Measurements from ENCODE around the gene SLC30A7.
"Not testable (repeated sequence)": the region's sequence is repeated elsewhere in the genome, so short reads cannot be mapped to it uniquely, and the experiment has no call there.

The SLC30A7 gene, protein sequence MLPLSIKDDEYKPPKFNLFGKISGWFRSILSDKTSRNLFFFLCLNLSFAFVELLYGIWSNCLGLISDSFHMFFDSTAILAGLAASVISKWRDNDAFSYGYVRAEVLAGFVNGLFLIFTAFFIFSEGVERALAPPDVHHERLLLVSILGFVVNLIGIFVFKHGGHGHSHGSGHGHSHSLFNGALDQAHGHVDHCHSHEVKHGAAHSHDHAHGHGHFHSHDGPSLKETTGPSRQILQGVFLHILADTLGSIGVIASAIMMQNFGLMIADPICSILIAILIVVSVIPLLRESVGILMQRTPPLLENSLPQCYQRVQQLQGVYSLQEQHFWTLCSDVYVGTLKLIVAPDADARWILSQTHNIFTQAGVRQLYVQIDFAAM

DNA sequence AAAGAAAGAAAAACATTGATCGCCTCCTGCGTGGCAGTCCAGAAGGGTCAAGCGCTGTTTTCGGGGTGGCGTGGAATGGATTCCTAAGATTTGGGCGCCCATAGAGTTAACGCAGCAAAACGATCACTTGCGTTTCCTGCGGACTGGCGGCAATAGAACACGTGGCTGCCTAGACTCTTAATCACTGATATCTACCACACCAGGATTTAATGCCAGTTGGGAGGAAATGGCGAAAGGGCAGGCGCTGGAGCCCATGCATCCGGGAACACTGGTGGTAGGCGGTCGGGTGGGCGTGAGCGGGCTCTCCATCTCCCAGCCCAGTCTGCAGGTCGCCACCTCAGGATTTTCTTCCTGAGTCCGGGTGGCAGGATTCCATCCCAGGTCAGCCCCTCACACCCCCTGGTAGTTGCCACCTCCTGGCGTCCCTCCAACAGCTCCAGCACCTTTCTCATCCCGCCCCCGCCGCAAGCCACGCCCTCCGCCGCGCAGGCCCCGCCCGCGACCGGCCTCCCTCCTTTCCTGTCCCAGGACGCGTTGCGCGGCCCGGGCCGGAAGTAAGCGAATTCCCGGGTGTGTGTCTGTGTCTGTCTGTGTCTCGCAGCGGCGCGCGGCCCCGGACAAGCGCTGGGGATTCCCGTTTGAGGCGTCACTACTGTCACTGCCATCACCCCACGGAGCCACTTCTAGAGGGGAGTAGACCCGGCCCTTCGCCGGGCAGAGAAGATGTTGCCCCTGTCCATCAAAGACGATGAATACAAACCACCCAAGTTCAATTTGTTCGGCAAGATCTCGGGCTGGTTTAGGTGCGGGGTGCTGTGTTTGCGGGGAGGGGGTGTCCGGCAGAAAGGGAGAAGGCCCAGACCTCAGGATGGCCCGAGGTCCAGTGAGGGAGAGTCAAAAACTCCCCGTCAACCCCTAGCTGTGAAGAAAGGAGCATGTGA lies at the start of gene SLC30A7:
Gene SLC30A7 (plus strand): TSS at position 551 of the 941 bp plus-strand sequence. CDS start 173 bp downstream, at position 724.
- peak within 1 kb of the TSS; percentile 98 for H3K4me3 ChIP-seq (ENCODE audit: low read depth, low read length)
- TF ChIP-seq, protein P1, sequence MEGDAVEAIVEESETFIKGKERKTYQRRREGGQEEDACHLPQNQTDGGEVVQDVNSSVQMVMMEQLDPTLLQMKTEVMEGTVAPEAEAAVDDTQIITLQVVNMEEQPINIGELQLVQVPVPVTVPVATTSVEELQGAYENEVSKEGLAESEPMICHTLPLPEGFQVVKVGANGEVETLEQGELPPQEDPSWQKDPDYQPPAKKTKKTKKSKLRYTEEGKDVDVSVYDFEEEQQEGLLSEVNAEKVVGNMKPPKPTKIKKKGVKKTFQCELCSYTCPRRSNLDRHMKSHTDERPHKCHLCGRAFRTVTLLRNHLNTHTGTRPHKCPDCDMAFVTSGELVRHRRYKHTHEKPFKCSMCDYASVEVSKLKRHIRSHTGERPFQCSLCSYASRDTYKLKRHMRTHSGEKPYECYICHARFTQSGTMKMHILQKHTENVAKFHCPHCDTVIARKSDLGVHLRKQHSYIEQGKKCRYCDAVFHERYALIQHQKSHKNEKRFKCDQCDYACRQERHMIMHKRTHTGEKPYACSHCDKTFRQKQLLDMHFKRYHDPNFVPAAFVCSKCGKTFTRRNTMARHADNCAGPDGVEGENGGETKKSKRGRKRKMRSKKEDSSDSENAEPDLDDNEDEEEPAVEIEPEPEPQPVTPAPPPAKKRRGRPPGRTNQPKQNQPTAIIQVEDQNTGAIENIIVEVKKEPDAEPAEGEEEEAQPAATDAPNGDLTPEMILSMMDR (IDR thresholded peaks at IDR 0.05; ENCODE audit: low read depth, low read length): no peak

DNA sequence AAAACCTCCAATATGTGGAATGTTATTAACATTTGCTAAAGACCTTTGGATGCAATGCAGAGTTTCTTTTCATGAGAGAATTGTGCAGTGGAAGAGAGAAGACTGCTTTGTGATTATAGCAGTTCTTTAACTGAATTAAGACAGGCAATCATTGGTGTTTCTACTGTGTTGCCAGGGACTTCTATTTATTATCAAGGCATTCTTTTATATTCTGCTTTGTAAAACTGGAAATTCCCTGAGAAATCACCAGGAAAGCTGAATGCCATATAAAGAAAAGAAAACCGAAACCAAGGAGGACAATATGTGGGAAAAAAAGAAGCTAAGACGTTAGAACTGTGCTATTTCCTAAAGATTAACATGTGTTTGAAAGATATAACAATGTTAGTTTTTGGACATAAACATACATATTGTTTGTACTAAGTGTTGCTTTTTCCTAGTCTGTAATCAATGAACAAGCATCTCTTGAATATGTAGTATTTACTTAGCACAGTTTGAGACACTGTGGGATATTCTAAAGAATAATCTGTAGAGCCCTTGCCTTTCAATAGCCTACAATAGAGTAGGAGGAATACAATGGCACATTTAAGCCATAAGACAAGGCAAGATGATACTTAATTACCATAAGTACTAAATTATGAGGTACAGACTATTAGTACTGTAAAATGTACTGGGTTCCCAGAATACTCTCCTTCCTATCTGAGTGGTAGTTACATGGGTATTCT lies 48.4 kb upstream of the SLC30A7 start:
- TF ChIP-seq, protein P1 (IDR thresholded peaks at IDR 0.05; ENCODE audit: low read depth, low read length): no peak
- H3K4me3 ChIP-seq (ENCODE audit: low read depth, low read length): peak overlapping the region; percentile 28

DNA sequence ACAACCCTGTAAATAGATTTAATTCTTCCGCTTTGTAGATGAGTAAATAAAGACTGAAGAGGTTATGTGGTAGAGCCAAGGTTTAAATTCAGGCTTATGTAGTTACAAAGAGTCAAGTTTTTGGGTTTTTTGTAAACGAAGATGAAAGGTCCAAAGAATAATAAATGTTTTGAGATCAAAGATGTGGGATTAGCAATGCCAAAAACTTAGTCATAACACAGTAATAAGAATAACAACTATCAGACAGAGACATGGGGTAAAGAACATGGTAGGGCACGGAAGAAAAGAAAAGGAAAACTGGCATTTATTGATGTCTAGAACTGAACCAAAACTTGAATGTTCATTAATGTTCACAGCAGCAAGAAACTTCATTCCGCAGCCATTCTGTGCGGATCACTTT lies 44.2 kb upstream of the SLC30A7 start:
- TF ChIP-seq, protein P1 (IDR thresholded peaks at IDR 0.05; ENCODE audit: low read depth, low read length): no peak
- H3K4me3 ChIP-seq (ENCODE audit: low read depth, low read length): no peak overlapping the region

DNA sequence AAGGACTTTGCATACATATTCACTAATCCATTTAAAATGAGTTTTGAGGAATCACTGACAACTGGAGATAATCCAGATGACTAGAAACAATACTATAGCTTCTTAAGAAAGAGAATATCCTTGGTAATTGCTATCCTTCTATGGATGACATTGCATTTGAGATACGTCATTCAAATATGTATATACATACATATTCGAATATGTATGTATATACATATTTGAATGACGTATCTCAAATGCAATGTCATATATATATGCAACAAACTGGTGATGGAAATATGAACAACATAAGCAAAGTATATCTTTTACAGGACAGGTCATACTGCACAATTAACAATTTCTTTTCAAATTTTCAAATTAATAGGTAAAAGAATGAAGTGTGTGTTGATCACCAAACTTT lies 42.9 kb upstream of the SLC30A7 start:
- H3K4me3 ChIP-seq (ENCODE audit: low read depth, low read length): no peak overlapping the region
- TF ChIP-seq, protein P1 (IDR thresholded peaks at IDR 0.05; ENCODE audit: low read depth, low read length): no peak

DNA sequence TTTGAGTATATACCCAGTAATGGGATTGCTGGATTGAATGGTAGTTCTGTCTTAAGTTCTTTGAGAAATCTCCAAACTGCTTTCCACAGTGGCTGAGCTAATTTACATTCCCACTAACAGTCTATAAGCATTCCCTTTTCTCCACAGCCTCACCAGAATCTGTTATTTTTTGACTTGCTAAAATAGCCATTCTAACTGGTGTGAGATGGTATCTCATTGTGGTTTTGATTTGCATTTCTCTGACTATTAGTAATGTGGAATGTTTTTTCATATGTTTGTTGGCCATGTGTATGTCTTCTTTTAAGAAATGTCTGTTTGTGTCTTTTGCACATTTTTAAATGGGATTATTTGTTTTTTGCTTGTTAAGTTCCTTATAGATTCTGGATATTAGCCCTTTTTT lies 40.8 kb upstream of the SLC30A7 start:
- H3K4me3 ChIP-seq (ENCODE audit: low read depth, low read length): not testable (repeated sequence)

DNA sequence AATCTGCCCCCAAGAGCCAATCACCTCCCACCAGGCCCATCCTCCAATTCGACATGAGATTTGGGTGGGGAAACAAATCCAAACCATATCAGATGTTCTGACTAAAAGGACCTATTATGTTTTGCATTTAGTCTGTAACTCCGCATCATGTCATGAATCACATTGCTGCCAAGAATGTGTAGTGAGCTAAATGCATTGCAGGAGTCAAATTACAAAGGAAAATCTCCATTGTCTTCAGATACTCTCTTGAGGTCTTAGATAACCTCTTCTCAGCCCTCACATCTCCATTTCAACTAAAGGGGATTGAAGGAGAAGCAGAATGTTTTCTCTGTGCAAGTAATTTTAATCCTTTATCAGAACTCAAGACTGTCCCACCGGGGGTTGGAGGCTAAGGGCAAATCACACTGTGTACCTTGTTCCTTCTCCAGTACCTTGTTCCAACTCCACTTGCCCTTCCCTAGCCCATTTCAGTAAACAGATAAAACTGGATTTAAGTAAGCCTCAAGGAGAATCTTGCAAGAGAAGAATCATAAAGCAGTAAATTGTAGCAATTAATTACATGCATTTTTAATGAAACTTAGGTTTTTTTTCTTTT lies 35.4 kb upstream of the SLC30A7 start:
- TF ChIP-seq, protein P1 (IDR thresholded peaks at IDR 0.05; ENCODE audit: low read depth, low read length): no peak
- no peak overlapping the region for H3K4me3 ChIP-seq (ENCODE audit: low read depth, low read length)

DNA sequence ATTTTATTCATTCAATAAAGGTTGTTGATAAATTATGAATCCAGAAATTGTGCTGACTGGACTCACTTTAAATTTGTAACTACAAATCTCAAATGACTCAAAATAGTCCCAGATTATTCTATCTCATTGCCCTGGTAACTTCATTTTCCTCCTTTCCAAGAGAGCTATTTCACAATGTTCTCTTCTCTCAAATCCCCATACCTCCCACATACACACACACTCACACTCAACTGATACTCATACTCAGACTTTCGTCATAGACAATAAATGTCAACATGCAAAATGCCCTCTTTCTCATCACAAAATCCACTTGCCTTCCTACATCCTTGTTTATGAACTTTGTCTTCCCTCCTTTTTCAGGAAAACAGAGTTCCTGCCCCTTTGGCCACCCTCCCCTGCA lies 34.5 kb upstream of the SLC30A7 start:
- TF ChIP-seq, protein P1 (IDR thresholded peaks at IDR 0.05; ENCODE audit: low read depth, low read length): no peak
- no peak overlapping the region for H3K4me3 ChIP-seq (ENCODE audit: low read depth, low read length)
